C4-2B (cell line): ENCODE data around the gene IKZF2.

ENCODE experiments used
- ZFX ChIP-seq: fragments of 450-650 bp; IDR thresholded peaks from 2 replicates; pipeline ENCODE4 v1.6.1; 2017
- TF ChIP-seq, protein P1 (sequence below): fragments of 450-650 bp; conservative IDR thresholded peaks from 2 replicates; pipeline ENCODE4 v1.5.1; 2017; ENCODE audit warnings: mild to moderate bottlenecking

DNA sequence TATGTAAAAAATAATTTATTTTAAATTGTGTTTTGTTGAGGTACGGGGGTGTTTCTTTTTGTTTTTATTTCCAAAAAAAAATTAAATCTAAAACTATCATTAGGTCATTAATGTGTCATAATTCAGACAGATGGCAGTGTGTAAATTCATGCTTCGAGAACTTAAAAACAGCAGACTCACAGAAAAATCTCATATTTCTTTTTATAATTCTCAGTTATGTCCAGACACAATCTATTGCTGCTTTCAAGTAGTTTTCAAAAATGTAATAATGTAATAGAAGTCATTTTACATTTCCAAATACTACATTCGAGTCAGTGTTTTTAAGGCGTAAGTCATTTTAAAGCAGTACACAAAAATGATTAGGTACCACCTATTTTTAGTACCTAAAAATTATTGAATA, 14.3 kb downstream of the IKZF2 start:
- TF ChIP-seq, protein P1, sequence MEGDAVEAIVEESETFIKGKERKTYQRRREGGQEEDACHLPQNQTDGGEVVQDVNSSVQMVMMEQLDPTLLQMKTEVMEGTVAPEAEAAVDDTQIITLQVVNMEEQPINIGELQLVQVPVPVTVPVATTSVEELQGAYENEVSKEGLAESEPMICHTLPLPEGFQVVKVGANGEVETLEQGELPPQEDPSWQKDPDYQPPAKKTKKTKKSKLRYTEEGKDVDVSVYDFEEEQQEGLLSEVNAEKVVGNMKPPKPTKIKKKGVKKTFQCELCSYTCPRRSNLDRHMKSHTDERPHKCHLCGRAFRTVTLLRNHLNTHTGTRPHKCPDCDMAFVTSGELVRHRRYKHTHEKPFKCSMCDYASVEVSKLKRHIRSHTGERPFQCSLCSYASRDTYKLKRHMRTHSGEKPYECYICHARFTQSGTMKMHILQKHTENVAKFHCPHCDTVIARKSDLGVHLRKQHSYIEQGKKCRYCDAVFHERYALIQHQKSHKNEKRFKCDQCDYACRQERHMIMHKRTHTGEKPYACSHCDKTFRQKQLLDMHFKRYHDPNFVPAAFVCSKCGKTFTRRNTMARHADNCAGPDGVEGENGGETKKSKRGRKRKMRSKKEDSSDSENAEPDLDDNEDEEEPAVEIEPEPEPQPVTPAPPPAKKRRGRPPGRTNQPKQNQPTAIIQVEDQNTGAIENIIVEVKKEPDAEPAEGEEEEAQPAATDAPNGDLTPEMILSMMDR: no peak
- TF ChIP-seq ZFX: no peak
